RWPE2 (cell line): ENCODE results near the gene KAT7.

Source experiments
- ATAC-seq: fragments of 200-7000 bp; cut with Tn5 transposase; 3 replicates; pipeline ENCODE4 v1.9.1; 2021; ENCODE audit warnings: low read depth
- DNase-seq: peaks from one replicate; pipeline ENCODE4 v3.0.0-alpha.2; 2020; ENCODE audit warnings: low spot score
- H3K27ac ChIP-seq: fragments of 450-650 bp; 2 replicates; pipeline ENCODE4 v1.5.1; 2017; ENCODE audit warnings: mild to moderate bottlenecking; ENCODE audit not compliant: poor library complexity, severe bottlenecking
- H3K27me3 ChIP-seq: fragments of 250-450 bp; sonication (Bioruptor Pico); 2 replicates; pipeline ENCODE4 v1.5.1; 2021; ENCODE audit warnings: mild to moderate bottlenecking, moderate library complexity; ENCODE audit not compliant: insufficient read depth, poor library complexity, severe bottlenecking
- H3K36me3 ChIP-seq: fragments of 250-450 bp; sonication (Bioruptor Pico); 2 replicates; pipeline ENCODE4 v1.5.1; 2020; ENCODE audit warnings: low read depth, mild to moderate bottlenecking, moderate library complexity
- H3K4me1 ChIP-seq: fragments of 250-450 bp; sonication (Bioruptor Pico); 2 replicates; pipeline ENCODE4 v1.5.1; 2021; ENCODE audit warnings: mild to moderate bottlenecking, moderate library complexity; ENCODE audit not compliant: insufficient read depth, poor library complexity, severe bottlenecking
- H3K4me3 ChIP-seq: fragments of 250-450 bp; sonication (Bioruptor Pico); 2 replicates; pipeline ENCODE4 v1.5.1; 2021; ENCODE audit warnings: mild to moderate bottlenecking, moderate library complexity; ENCODE audit not compliant: severe bottlenecking
- H3K9me3 ChIP-seq: fragments of 250-450 bp; sonication (Bioruptor Pico); 2 replicates; pipeline ENCODE4 v1.5.1; 2021; ENCODE audit warnings: mild to moderate bottlenecking, moderate library complexity; ENCODE audit not compliant: severe bottlenecking
- TF ChIP-seq, protein P1 (sequence below): fragments of 450-650 bp; IDR thresholded peaks from one replicate; pipeline ENCODE4 v1.5.1; 2017; ENCODE audit warnings: mild to moderate bottlenecking, moderate library complexity; ENCODE audit not compliant: poor library complexity, severe bottlenecking

Gene KAT7

DNA sequence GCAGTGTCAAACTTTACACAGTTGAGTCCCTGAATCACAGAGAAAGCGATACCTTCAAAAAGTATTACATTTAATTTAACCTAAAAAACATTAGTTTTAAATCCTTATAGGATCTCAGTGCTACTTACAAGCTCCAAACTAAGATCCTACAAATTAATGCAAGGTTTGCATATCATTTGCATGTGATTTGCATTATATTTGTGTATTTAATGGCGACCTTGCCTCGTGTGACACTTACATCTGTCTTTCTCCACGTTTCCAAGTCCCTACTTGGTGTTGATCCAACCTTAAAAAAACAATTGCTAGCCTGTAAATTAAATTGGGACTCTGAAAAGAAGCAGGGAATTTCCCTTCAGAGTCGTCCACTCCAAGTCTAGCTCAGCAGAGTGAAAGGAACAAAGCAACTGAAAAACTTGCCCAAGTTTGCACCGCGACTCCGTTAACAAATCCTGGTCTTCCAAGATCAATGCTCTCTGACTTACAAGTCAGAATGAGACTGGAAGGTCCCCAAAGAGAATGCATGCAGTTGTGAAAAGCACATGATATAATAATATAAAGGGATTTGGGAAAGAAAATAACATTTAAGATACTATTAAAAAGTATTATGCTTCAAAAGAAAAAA lies 23.8 kb upstream of the KAT7 start:
- Histone ChIP-seq H3K27me3 (peaks cover 4% of the 10 kb centered on the region), H3K9me3 (no peaks in the 10 kb centered on the region), H3K27ac (no peak overlapping the region), H3K36me3 (no peaks in the 10 kb centered on the region), H3K4me3 (peak overlapping the region; percentile 48), H3K4me1 (peaks cover 4% of the 10 kb centered on the region)
- TF ChIP-seq, protein P1, sequence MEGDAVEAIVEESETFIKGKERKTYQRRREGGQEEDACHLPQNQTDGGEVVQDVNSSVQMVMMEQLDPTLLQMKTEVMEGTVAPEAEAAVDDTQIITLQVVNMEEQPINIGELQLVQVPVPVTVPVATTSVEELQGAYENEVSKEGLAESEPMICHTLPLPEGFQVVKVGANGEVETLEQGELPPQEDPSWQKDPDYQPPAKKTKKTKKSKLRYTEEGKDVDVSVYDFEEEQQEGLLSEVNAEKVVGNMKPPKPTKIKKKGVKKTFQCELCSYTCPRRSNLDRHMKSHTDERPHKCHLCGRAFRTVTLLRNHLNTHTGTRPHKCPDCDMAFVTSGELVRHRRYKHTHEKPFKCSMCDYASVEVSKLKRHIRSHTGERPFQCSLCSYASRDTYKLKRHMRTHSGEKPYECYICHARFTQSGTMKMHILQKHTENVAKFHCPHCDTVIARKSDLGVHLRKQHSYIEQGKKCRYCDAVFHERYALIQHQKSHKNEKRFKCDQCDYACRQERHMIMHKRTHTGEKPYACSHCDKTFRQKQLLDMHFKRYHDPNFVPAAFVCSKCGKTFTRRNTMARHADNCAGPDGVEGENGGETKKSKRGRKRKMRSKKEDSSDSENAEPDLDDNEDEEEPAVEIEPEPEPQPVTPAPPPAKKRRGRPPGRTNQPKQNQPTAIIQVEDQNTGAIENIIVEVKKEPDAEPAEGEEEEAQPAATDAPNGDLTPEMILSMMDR: no peak
- ATAC-seq (no peak), DNase-seq (no peak)

DNA sequence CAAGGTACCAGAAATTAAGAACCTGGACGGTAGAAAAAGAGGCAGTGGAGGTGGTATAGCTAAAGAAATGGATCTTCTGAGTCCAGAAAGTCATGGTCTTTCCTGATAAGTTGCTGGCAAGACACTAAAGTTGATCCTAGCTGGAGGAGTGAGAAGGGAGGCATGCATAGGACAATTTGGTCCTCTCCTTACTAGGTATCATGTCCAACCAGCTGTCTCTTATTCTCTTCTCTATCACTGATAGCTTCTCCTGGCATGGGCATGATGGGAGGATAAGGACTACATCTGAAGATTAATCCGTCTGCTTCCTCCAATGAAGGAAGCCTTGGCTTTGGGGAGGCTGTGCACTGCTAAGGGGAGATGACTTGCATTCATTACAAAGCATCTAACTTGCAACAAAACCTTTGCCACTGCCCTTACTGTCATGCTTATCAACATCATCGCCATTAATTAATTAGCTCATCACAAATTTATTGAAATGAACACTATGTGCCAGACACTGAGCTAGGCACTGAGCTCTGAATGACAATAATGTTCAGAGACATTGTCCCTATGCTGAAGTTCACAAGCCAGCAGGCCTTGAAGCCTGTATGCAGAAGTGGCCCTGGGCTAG lies 21.5 kb upstream of the KAT7 start:
- H3K4me1 ChIP-seq: peaks cover 4% of the 10 kb centered on the region
- H3K4me3 ChIP-seq: no peak overlapping the region
- TF ChIP-seq, protein P1: no peak
- no peaks in the 10 kb centered on the region for H3K36me3 ChIP-seq
- peaks cover 4% of the 10 kb centered on the region for H3K27me3 ChIP-seq
- DNase-seq (no peak), ATAC-seq (no peak)
- no peaks in the 10 kb centered on the region for H3K9me3 ChIP-seq
- H3K27ac ChIP-seq: no peak overlapping the region

DNA sequence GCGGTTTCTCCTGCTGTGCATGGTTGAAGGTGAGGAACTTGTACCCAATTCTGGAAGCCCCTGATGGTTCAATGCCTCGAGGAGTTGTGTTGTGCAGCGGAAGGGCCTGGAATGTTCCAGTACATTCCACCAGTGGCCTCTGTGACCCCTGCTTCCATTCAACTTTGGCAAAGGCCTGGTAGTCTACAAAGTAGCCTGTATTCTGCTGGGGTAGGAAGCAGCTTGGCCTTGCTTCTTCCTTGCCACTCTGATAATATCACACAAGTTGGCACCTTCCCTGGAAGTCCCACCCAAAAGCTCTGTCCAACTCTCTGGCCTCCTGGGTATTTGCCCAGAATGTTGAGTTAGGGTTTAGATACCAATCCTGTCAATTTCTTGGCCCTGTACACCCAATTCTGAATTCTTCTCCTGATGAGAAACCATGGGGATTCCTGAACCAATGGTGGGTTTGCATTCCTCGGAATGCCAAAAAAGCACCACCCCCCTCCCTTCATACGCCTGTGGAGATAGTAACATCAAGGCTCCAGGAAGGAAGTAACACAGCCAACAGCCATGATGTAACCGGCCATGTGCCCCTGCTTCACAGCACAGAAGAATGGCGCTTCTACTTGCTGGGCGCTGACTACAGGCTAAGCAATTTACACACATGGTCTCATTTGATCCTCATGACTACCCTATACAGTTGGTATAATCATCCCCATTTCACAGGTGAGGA lies 12.8 kb upstream of the KAT7 start:
- Histone ChIP-seq H3K9me3 (no peaks in the 10 kb centered on the region), H3K4me3 (no peak overlapping the region), H3K27ac (no peak overlapping the region), H3K4me1 (no peaks in the 10 kb centered on the region), H3K36me3 (no peaks in the 10 kb centered on the region), H3K27me3 (no peaks in the 10 kb centered on the region)
- TF ChIP-seq, protein P1: no peak
- no peak for DNase-seq
- no peak for ATAC-seq

DNA sequence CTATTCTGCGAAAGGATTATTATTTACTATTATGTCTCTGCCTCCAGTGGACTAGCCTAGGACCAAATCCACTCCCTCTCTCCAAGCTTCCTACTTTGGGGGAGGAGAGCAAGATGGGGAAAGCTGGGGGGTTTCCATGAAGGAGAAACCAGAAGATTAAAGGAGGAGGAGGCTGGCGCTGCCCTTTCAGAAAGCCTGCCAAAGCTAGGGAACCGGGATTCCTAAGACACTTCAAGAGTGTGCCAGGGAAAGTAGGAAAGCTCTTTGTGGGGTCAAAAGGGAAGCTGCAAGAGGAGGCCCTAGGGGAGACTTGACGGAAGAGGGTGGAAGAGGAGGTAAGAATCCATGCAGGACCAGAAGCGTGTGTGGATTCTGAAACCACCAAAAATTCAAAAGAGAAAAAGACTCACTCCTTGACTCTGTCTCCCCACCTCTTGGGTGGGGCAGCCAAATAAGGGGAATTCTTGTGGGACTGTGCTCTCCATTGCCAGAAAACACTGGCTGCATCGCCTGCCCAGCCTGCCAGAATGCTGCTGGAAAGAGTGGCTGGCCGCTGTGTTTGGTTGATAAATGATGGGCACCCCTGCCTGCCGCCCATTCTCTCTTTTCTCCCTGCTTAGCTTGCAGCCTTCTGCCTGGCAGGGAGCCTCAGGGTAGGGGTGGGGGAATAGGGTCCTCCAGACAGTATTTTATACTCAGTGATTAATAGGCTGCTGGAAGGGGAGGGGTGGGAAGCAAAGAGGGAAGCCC lies 11.8 kb upstream of the KAT7 start:
- Histone ChIP-seq H3K4me3 (no peak overlapping the region), H3K36me3 (no peaks in the 10 kb centered on the region), H3K4me1 (no peaks in the 10 kb centered on the region), H3K27ac (no peak overlapping the region), H3K27me3 (no peaks in the 10 kb centered on the region), H3K9me3 (no peaks in the 10 kb centered on the region)
- TF ChIP-seq, protein P1: no peak
- ATAC-seq (no peak), DNase-seq (no peak)
